A549 (cell line): ENCODE data around the gene ALG12. TPM values are rescaled to one million over a fixed set of nuclear protein-coding genes. Genes with fewer than 3 reads are reported as not detected.

Experiments used
- ATAC-seq, 2 experiments: fragments of 200-7000 bp in 1 of 2; fragments of >200 bp in 1 of 2; cut with Nextera tagmentation in 1 of 2; cut with Tn5 transposase in 1 of 2; 3 replicates each; pipeline versions ENCODE4 v1.8.0 to v1.9.1; 2018 to 2020; ENCODE audit warnings: mild to moderate bottlenecking in 1 of 2, moderate library complexity in 1 of 2
- CTCF ChIA-PET: fragments of 300-600 bp; sonication (Branson Sonifier 250); formaldehyde crosslinking; extraction: SDS; loops from one replicate; lab custom pipeline; 2021; ENCODE audit warnings: antibody characterized with exemption, inconsistent platforms; lab: Yijun Ruan, JAX
- POLR2A ChIA-PET: fragments of 350-600 bp; formaldehyde crosslinking; extraction: SDS; loops from one replicate; lab custom pipeline; 2021; ENCODE audit warnings: antibody characterized with exemption, inconsistent platforms; lab: Yijun Ruan, JAX
- DNase-seq, 2 experiments: peaks; one replicate each; pipeline versions ENCODE4 v3.0.0 to v3.0.0-alpha.2; 2011 to 2016; ENCODE audit warnings: low read depth in 1 of 2, low spot score in 1 of 2
- FAIRE-seq: peaks from 2 replicates; lab custom pipeline; 2011; peaks lifted over from hg19 to GRCh38; lab: Jason Lieb, UNC
- H3K27ac ChIP-seq, 2 experiments: fragments of >200 bp; sonication (Bioruptor Twin); formaldehyde crosslinking; 3 replicates each; pipeline ENCODE4 v1.5.1; 2016 to 2017
- H3K4me1 ChIP-seq: fragments of >200 bp; sonication (Bioruptor Twin); formaldehyde crosslinking; 3 replicates; pipeline ENCODE4 v1.6.1; 2016
- H3K4me2 ChIP-seq: fragments of >200 bp; sonication (Bioruptor Twin); formaldehyde crosslinking; 3 replicates; pipeline ENCODE4 v1.6.1; 2016
- H3K4me3 ChIP-seq: fragments of >200 bp; sonication (Bioruptor Twin); formaldehyde crosslinking; 3 replicates; pipeline ENCODE4 v1.5.1; 2016
- H3K9me3 ChIP-seq: fragments of >200 bp; sonication (Bioruptor Twin); formaldehyde crosslinking; 3 replicates; pipeline ENCODE4 v1.6.1; 2016
- BCL3 ChIP-seq: fragments of >200 bp; sonication (Bioruptor Twin); formaldehyde crosslinking; IDR thresholded peaks from 3 replicates; pipeline ENCODE4 v1.6.1; 2016
- CHD4 ChIP-seq: fragments of 200-600 bp; sonication (generic); IDR thresholded peaks from 2 replicates; pipeline ENCODE4 v1.6.1; 2016; ENCODE audit warnings: antibody characterized with exemption, mild to moderate bottlenecking, borderline replicate concordance
- E2F6 ChIP-seq: IDR thresholded peaks from 2 replicates; pipeline ENCODE4 v1.6.1; 2012; ENCODE audit warnings: low read depth, borderline replicate concordance
- ELK1 ChIP-seq: fragments of 150-350 bp; IDR thresholded peaks from 2 replicates; pipeline ENCODE4 v1.6.1; 2014; ENCODE audit warnings: low read depth, mild to moderate bottlenecking, low read length
- EP300 ChIP-seq, 2 experiments: fragments of >200 bp; sonication (Bioruptor Twin); formaldehyde crosslinking; IDR thresholded peaks; 2 replicates in 1 of 2; 3 replicates in 1 of 2; pipeline ENCODE4 v1.6.1; 2016 to 2017
- FOSL2 ChIP-seq, 2 experiments: fragments of 450-650 bp in 1 of 2; fragments of >200 bp in 1 of 2; sonication (Bioruptor Twin) in 1 of 2; formaldehyde crosslinking; IDR thresholded peaks; 2 replicates each; pipeline versions ENCODE4 v1.5.0 to v1.6.1; 2016 to 2020; ENCODE audit warnings: mild to moderate bottlenecking in 1 of 2, moderate library complexity in 1 of 2
- HDAC2 ChIP-seq: fragments of 200-600 bp; sonication (generic); IDR thresholded peaks from 2 replicates; pipeline ENCODE4 v1.6.1; 2016
- HEYL ChIP-seq: fragments of 250-450 bp; sonication (Bioruptor Pico); IDR thresholded peaks from 2 replicates; pipeline ENCODE4 v1.8.0; 2021; ENCODE audit warnings: mild to moderate bottlenecking, moderate library complexity
- HOXB13 ChIP-seq: fragments of 250-450 bp; sonication (Bioruptor Pico); IDR thresholded peaks from 2 replicates; pipeline ENCODE4 v1.5.0; 2020; ENCODE audit warnings: low read depth, mild to moderate bottlenecking, moderate library complexity
- JUN ChIP-seq, 2 experiments: fragments of >200 bp; sonication (Bioruptor Twin); formaldehyde crosslinking; IDR thresholded peaks; 2 replicates in 1 of 2; 3 replicates in 1 of 2; pipeline ENCODE4 v1.6.1; 2016 to 2017
- KDM1A ChIP-seq: fragments of 200-600 bp; sonication (generic); IDR thresholded peaks from 2 replicates; pipeline ENCODE4 v1.6.1; 2016; ENCODE audit warnings: low read depth, mild to moderate bottlenecking
- KDM5A ChIP-seq: fragments of 200-600 bp; sonication (generic); IDR thresholded peaks from 2 replicates; pipeline ENCODE4 v1.6.1; 2016; ENCODE audit warnings: antibody characterized with exemption, mild to moderate bottlenecking
- MAX ChIP-seq: IDR thresholded peaks from 2 replicates; pipeline ENCODE4 v1.6.1; 2012
- MAZ ChIP-seq: fragments of 150-350 bp; IDR thresholded peaks from 2 replicates; pipeline ENCODE4 v1.6.1; 2014; ENCODE audit warnings: antibody characterized with exemption, low read depth, low read length, borderline replicate concordance
- MYC ChIP-seq: IDR thresholded peaks from 2 replicates; pipeline ENCODE4 v1.6.1; 2012; ENCODE audit warnings: mild to moderate bottlenecking, inconsistent platforms, low read length, improper control_type of control experiment, borderline replicate concordance
- NPAS2 ChIP-seq: fragments of 250-450 bp; sonication (Bioruptor Pico); IDR thresholded peaks from 2 replicates; pipeline ENCODE4 v1.8.0; 2022; ENCODE audit warnings: mild to moderate bottlenecking, moderate library complexity, borderline replicate concordance
- PBX3 ChIP-seq: IDR thresholded peaks from 2 replicates; pipeline ENCODE4 v1.6.1; 2012
- POLR2A ChIP-seq: IDR thresholded peaks from 2 replicates; pipeline ENCODE4 v1.6.1; 2012; ENCODE audit warnings: mild to moderate bottlenecking, low read length
- POLR2AphosphoS2 ChIP-seq: conservative IDR thresholded peaks from 2 replicates; pipeline ENCODE4 v1.6.1; 2012; ENCODE audit warnings: low read length, improper control_type of control experiment, inconsistent platforms
- RARB ChIP-seq: fragments of 250-450 bp; sonication (Bioruptor Pico); IDR thresholded peaks from 2 replicates; pipeline ENCODE4 v1.8.0; 2021; ENCODE audit warnings: mild to moderate bottlenecking, moderate library complexity
- RCOR1 ChIP-seq: fragments of 150-350 bp; IDR thresholded peaks from 2 replicates; pipeline ENCODE4 v1.6.1; 2014; ENCODE audit warnings: antibody characterized with exemption, low read length, low read depth
- RFX5 ChIP-seq: fragments of 450-650 bp; IDR thresholded peaks from 2 replicates; pipeline ENCODE4 v1.7.1; 2014; ENCODE audit warnings: antibody characterized with exemption, mild to moderate bottlenecking, moderate library complexity
- SMC3 ChIP-seq: fragments of >200 bp; sonication (Bioruptor Twin); formaldehyde crosslinking; IDR thresholded peaks from 3 replicates; pipeline ENCODE4 v1.6.1; 2018; ENCODE audit warnings: inconsistent platforms
- SREBF2 ChIP-seq: fragments of 450-650 bp; IDR thresholded peaks from 2 replicates; pipeline ENCODE4 v1.6.1; 2014; ENCODE audit warnings: mild to moderate bottlenecking, moderate library complexity
- ZSCAN20 ChIP-seq: fragments of 250-450 bp; sonication (Bioruptor Pico); IDR thresholded peaks from 2 replicates; pipeline ENCODE4 v1.8.0; 2022; ENCODE audit warnings: mild to moderate bottlenecking, moderate library complexity
- WGBS: methylation state at CpG from one replicate; pipeline ENCODE4 v1.1.6; 2017; ENCODE audit errors: missing lambda C conversion rate; 5-methylcytosine and 5-hydroxymethylcytosine counted together
- polyA plus RNA-seq, 4 experiments: library from polyadenylated mRNA; depleted of rRNA in 3 of 4; stranded (reverse); fragments of >200 nt; fragmentation: RNase III in 1 of 4; extraction: RNeasy Plus Mini Kit Qiagen cat#74134 plus additional on column Dnase treatment in 1 of 4; gene quantifications; 2 replicates in 3 of 4; 3 replicates in 1 of 4; pipeline ENCODE4 v1.2.3, GENCODE V29; 2011 to 2017

Gene ALG12
- polyA plus RNA-seq, 2 of the 4 experiments (the other 2 are of a cell fraction) = 4.4 to 7.7 TPM

GRCh38 chr22:49966774-49967705, 48.8 kb upstream of the ALG12 start:
- TF ChIP-seq ZSCAN20 (CRISPR knock-in tag) (no peak), E2F6 (no peak), SMC3 (no peak), RARB (no peak)
- peak overlapping the region in 1 of 2 experiments; percentile 96; a peak in 4 of 6 replicates for H3K27ac ChIP-seq
- no peak overlapping the region for H3K4me3 ChIP-seq
- ChIA-PET POLR2A (no interaction called here), CTCF (interaction anchor here (1.1 to 1.7 kb wide), 2 partner anchors 16 to 63 kb away, joined by 3 to 9 read pairs; no protein-coding TSS in a partner anchor)
- FAIRE-seq (no peak), ATAC-seq (no peak), DNase-seq (no peak)
- H3K4me1 ChIP-seq = peaks cover 53% of the 10 kb centered on the region
- WGBS = 84% methylated on average over 17 of the region's 36 CpGs
- no peak overlapping the region for H3K4me2 ChIP-seq
- no peaks in the 10 kb centered on the region for H3K9me3 ChIP-seq

GRCh38 chr22:49966041-49966773, 48.0 kb upstream of the ALG12 start:
- no peak for FAIRE-seq
- ChIA-PET CTCF (interaction anchor here (1.1 kb wide), 1 partner anchor 17 kb away, joined by 3 read pairs; no protein-coding TSS in a partner anchor), POLR2A (no interaction called here)
- WGBS = 81% methylated on average over 6 of the region's 11 CpGs
- ATAC-seq = no peak
- H3K9me3 ChIP-seq = no peaks in the 10 kb centered on the region
- no peak overlapping the region for H3K4me3 ChIP-seq
- no peak for DNase-seq
- TF ChIP-seq PBX3 (no peak), POLR2AphosphoS2 (0 out of 2 replicates have a peak, but pooled peaks have one; percentile 35), MAZ (no peak), SREBF2 (no peak), POLR2A (no peak), HOXB13 (CRISPR knock-in tag) (no peak)
- H3K27ac ChIP-seq = peak overlapping the region in 1 of 2 experiments; percentile 96; a peak in 3 of 6 replicates
- H3K4me1 ChIP-seq = peaks cover 49% of the 10 kb centered on the region
- no peak overlapping the region for H3K4me2 ChIP-seq

- DNase-seq (no peak), ATAC-seq (no peak), FAIRE-seq (no peak)
- WGBS = 87% methylated on average over 7 of the region's 22 CpGs
- no peak for TF ChIP-seq EP300 (IDR thresholded peaks at IDR 0.05)
- TF ChIP-seq ELK1 = no peak
- no peak for TF ChIP-seq JUN (IDR thresholded peaks at IDR 0.05)
- no peak for TF ChIP-seq CHD4
- TF ChIP-seq HEYL (CRISPR knock-in tag) = no peak
- TF ChIP-seq SMC3 = no peak
- TF ChIP-seq RCOR1 = no peak
- TF ChIP-seq KDM1A = no peak
- no peak for TF ChIP-seq HDAC2
- no peak for TF ChIP-seq KDM5A
- TF ChIP-seq POLR2A = no peak
- no peak for TF ChIP-seq BCL3
- no peak for TF ChIP-seq NPAS2 (CRISPR knock-in tag)
- TF ChIP-seq MAX = no peak
- TF ChIP-seq RFX5 = no peak
- TF ChIP-seq RARB = no peak
- no peak for TF ChIP-seq MYC
- no peak for TF ChIP-seq FOSL2 (IDR thresholded peaks at IDR 0.05)
- TF ChIP-seq FOSL2 (CRISPR knock-in tag; IDR thresholded peaks at IDR 0.05) = no peak
- no peak overlapping the region for H3K4me2 ChIP-seq
- no peaks in the 10 kb centered on the region for H3K9me3 ChIP-seq
- ChIA-PET POLR2A (no interaction called here), CTCF (no interaction called here)
- no peak overlapping the region for H3K4me3 ChIP-seq
- H3K27ac ChIP-seq = peak overlapping the region in 1 of 2 experiments; percentile 96; a peak in 2 of 6 replicates
- peaks cover 46% of the 10 kb centered on the region for H3K4me1 ChIP-seq
Measured at GRCh38 chr22:49965091-49966040, 47.1 kb upstream of the ALG12 start.
